ENCODE data around the gene DOK5.

- TF ChIP-seq CTCF (IDR thresholded peaks at IDR 0.05) (peak; percentile 75), RXRA (IDR thresholded peaks at IDR 0.05; ENCODE audit: borderline replicate concordance, low read depth) (no peak), EP300 (IDR thresholded peaks at IDR 0.05; ENCODE audit: borderline replicate concordance in 1 of 2, low read depth in 1 of 2, low read length in 1 of 2) (peak in 1 of 2 experiments; percentile 13; a peak in 1 of 4 replicates)
- TF ChIP-seq, protein P1, sequence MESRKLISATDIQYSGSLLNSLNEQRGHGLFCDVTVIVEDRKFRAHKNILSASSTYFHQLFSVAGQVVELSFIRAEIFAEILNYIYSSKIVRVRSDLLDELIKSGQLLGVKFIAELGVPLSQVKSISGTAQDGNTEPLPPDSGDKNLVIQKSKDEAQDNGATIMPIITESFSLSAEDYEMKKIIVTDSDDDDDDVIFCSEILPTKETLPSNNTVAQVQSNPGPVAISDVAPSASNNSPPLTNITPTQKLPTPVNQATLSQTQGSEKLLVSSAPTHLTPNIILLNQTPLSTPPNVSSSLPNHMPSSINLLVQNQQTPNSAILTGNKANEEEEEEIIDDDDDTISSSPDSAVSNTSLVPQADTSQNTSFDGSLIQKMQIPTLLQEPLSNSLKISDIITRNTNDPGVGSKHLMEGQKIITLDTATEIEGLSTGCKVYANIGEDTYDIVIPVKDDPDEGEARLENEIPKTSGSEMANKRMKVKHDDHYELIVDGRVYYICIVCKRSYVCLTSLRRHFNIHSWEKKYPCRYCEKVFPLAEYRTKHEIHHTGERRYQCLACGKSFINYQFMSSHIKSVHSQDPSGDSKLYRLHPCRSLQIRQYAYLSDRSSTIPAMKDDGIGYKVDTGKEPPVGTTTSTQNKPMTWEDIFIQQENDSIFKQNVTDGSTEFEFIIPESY (IDR thresholded peaks at IDR 0.05; ENCODE audit: borderline replicate concordance, low read depth) = no peak
Observed at GRCh38 chr20:54680872-54681619, 205.7 kb downstream of the DOK5 start.
